NCI-H345 treated with DMSO at 0.1 percent for 48 hours (cell line): ENCODE data around the gene CYB5B.

Source experiments
- DNase-seq: peaks from one replicate; lab custom pipeline; 2025; ENCODE audit not compliant: unreplicated experiment; lab: John Stamatoyannopoulos, UW

The CYB5B gene

GRCh38 chr16:69514356-69514755, 89.9 kb downstream of the CYB5B start:
- DNase-seq: no peak
